ENCODE data around the gene SF3A1.

Gene SF3A1

GRCh38 chr22:30385942-30386341 is 29.2 kb upstream of the SF3A1 start:
- DNase-seq = no peak

GRCh38 chr22:30383061-30383460 is 26.4 kb upstream of the SF3A1 start:
- DNase-seq = no peak

- no peak for DNase-seq
Measured at GRCh38 chr22:30382340-30382739, 25.6 kb upstream of the SF3A1 start.

- no peak for DNase-seq
Measured at GRCh38 chr22:30381264-30381663, 24.6 kb upstream of the SF3A1 start.

- DNase-seq = no peak
Measured at GRCh38 chr22:30380011-30380410, 23.3 kb upstream of the SF3A1 start.

- no peak for DNase-seq
Measured at GRCh38 chr22:30375312-30375849, 18.7 kb upstream of the SF3A1 start.

- DNase-seq = no peak
Measured at GRCh38 chr22:30373331-30374325, 16.9 kb upstream of the SF3A1 start.

GRCh38 chr22:30372915-30373314 is 16.2 kb upstream of the SF3A1 start:
- DNase-seq = no peak

GRCh38 chr22:30371981-30372380 is 15.3 kb upstream of the SF3A1 start:
- DNase-seq = no peak

GRCh38 chr22:30371321-30371720 is 14.6 kb upstream of the SF3A1 start:
- no peak for DNase-seq

GRCh38 chr22:30370641-30371230 is 14.0 kb upstream of the SF3A1 start:
- no peak for DNase-seq

GRCh38 chr22:30368420-30368819 is 11.7 kb upstream of the SF3A1 start:
- DNase-seq = no peak

GRCh38 chr22:30365891-30366290 is 9.2 kb upstream of the SF3A1 start:
- DNase-seq = no peak

GRCh38 chr22:30362651-30363281 is 6.1 kb upstream of the SF3A1 start:
- no peak for DNase-seq

- DNase-seq = no peak
Measured at GRCh38 chr22:30361916-30362650, 5.4 kb upstream of the SF3A1 start.

GRCh38 chr22:30358541-30358940 is 1.8 kb upstream of the SF3A1 start:
- no peak for DNase-seq

GRCh38 chr22:30357650-30358215 is 1.0 kb upstream of the SF3A1 start:
- no peak for DNase-seq

- no peak for DNase-seq
Measured at GRCh38 chr22:30357236-30357570, 509 bp upstream of the SF3A1 start.

- DNase-seq = no peak
Measured at GRCh38 chr22:30354644-30355043, 2.0 kb downstream of the SF3A1 start.

- no peak for DNase-seq
Measured at GRCh38 chr22:30351226-30351625, 5.5 kb downstream of the SF3A1 start.

- no peak for DNase-seq
Measured at GRCh38 chr22:30348809-30349208, 7.9 kb downstream of the SF3A1 start.

GRCh38 chr22:30348404-30348803 is 8.3 kb downstream of the SF3A1 start:
- no peak for DNase-seq
